Measurements from ENCODE around the gene TLCD3B.

- TF ChIP-seq POLR2A (IDR thresholded peaks at IDR 0.05), result no peak
- TF ChIP-seq CTCF (IDR thresholded peaks at IDR 0.05), result no peak
These were observed 34.3 kb downstream of the TLCD3B start for GRCh38 chr16:29996766-29997250.
